ENCODE data around the gene PLCB3.

DNA sequence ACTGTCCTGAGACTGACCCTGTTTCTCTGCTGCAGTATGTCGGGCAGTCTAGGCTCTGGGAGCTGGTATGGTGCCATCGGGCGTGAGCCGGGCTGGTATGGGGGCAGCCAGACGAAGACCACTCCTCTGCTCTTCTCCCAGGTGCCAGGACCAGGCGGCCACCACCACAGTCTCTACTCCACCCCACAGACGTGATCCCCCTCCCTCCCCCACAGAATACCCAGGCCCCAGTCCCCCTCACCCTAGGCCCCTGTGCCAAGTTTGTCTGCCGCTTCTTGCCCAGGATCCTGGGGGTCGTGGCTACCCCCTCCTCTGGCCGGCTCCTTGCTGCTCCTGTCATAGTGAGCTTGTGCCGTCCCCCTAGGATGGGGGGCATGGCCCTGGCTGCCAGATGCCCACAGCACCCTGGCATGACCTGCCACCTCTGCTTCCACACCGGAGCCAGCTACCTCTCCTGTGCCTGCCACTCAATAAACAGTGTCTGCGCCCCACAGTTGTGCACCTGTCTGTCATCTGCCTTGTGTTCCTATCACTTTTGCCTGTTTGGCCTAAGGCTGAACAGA, 37.8 kb downstream of the PLCB3 start:
- TF ChIP-seq, protein P1, sequence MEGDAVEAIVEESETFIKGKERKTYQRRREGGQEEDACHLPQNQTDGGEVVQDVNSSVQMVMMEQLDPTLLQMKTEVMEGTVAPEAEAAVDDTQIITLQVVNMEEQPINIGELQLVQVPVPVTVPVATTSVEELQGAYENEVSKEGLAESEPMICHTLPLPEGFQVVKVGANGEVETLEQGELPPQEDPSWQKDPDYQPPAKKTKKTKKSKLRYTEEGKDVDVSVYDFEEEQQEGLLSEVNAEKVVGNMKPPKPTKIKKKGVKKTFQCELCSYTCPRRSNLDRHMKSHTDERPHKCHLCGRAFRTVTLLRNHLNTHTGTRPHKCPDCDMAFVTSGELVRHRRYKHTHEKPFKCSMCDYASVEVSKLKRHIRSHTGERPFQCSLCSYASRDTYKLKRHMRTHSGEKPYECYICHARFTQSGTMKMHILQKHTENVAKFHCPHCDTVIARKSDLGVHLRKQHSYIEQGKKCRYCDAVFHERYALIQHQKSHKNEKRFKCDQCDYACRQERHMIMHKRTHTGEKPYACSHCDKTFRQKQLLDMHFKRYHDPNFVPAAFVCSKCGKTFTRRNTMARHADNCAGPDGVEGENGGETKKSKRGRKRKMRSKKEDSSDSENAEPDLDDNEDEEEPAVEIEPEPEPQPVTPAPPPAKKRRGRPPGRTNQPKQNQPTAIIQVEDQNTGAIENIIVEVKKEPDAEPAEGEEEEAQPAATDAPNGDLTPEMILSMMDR (IDR thresholded peaks at IDR 0.05; ENCODE audit: insufficient read depth, low read length, poor library complexity, severe bottlenecking) = no peak
- no peak for TF ChIP-seq EZH2phosphoT487 (conservative IDR thresholded peaks at IDR 0.05; ENCODE audit: low read length)
